ENCODE data around the gene FMO3. TPM values are rescaled to one million over a fixed set of nuclear protein-coding genes. Genes with fewer than 3 reads are reported as not detected.

The FMO3 gene
- total RNA-seq, 2 experiments from 2014 or later = not detected

DNA sequence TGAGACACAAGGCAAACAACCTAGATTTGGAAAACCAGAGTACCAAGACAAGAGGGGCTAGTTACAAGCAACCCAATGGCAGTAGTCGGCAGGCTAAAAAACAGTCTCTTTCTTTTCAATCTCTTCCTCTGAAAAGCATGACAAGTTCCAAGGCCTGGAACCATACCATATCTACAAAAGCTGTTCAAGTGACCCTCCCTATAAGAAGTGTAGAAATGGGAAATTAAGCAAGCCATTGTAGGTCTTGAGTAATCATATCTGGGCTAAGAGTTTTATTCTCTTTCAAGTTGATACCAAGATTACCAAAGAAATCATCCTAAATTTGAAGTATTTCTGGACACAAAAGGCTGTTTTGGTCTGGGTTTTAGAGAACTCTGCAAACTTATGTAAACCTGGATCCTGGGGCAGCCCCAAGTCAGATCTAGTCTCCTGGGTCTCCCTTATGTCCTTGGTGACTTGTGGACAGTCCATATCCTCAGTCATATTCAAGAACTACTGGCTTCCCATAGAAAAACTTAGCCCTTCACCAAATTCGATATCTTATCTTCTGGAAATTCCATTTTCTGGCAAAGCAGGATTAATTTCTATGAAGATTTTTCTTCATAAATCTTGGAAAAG is 24.7 kb downstream of the FMO3 start:
- Histone ChIP-seq H3K4me2 (ENCODE audit: low read length) (no peak overlapping the region), H3K4me1 (ENCODE audit: insufficient read depth, low read length, poor library complexity, severe bottlenecking) (no peaks in the 10 kb centered on the region), H3K36me3 (ENCODE audit: insufficient read depth, low read length) (no peaks in the 10 kb centered on the region), H4K20me1 (ENCODE audit: insufficient read depth, low read length) (no peaks in the 10 kb centered on the region), H3K27ac (ENCODE audit: low read depth, low read length, poor library complexity, severe bottlenecking) (no peak overlapping the region), H2AFZ (ENCODE audit: low read length) (no peak overlapping the region), H3K79me2 (ENCODE audit: insufficient read depth, low read depth, low read length) (no peaks in the 10 kb centered on the region), H3K9me3 (ENCODE audit: low read length) (no peaks in the 10 kb centered on the region), H3K4me3 (ENCODE audit: low read depth, low read length, poor library complexity, severe bottlenecking) (no peak overlapping the region), H3K9me2 (ENCODE audit: insufficient read depth, low read length) (no peaks in the 10 kb centered on the region)
- no peak for TF ChIP-seq EZH2phosphoT487 (IDR thresholded peaks at IDR 0.05; ENCODE audit: borderline replicate concordance, low read depth, low read length)
- TF ChIP-seq, protein P1, sequence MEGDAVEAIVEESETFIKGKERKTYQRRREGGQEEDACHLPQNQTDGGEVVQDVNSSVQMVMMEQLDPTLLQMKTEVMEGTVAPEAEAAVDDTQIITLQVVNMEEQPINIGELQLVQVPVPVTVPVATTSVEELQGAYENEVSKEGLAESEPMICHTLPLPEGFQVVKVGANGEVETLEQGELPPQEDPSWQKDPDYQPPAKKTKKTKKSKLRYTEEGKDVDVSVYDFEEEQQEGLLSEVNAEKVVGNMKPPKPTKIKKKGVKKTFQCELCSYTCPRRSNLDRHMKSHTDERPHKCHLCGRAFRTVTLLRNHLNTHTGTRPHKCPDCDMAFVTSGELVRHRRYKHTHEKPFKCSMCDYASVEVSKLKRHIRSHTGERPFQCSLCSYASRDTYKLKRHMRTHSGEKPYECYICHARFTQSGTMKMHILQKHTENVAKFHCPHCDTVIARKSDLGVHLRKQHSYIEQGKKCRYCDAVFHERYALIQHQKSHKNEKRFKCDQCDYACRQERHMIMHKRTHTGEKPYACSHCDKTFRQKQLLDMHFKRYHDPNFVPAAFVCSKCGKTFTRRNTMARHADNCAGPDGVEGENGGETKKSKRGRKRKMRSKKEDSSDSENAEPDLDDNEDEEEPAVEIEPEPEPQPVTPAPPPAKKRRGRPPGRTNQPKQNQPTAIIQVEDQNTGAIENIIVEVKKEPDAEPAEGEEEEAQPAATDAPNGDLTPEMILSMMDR (conservative IDR thresholded peaks at IDR 0.05; ENCODE audit: low read length) = no peak
- DNase-seq (ENCODE audit: low spot score) = no peak
- BruUV-seq (replicated peaks) = no TSS peak
- intact Hi-C loops (cut with micrococcal nuclease; ENCODE audit: unreplicated experiment) = no loop called here
- ChIA-PET CTCF (ENCODE audit: unreplicated experiment) (no interaction called here), POLR2A (no interaction called here)

DNA sequence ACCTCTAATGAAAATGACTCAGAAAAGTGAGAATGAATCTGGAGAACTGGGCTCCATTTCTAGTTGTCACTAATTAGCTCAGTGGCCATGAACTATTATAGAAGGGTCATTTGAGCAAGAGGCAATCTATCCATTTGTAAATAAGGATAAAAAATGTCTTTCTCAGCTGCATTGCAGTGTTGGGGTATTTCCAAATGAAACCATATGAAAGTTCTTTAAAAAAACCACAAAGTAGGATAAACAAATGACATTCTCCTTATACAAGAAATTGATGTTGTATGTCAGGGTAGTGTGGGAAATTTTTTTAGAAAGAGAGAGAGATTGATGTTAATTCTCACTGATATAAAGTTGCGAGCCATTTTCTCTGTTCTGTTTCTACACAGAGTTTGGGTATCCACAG is 26.0 kb downstream of the FMO3 start:
- Histone ChIP-seq H3K79me2 (ENCODE audit: insufficient read depth, low read depth, low read length) (no peaks in the 10 kb centered on the region), H3K27ac (ENCODE audit: low read depth, low read length, poor library complexity, severe bottlenecking) (no peak overlapping the region), H3K4me1 (ENCODE audit: insufficient read depth, low read length, poor library complexity, severe bottlenecking) (no peaks in the 10 kb centered on the region), H3K9me3 (ENCODE audit: low read length) (no peaks in the 10 kb centered on the region), H3K36me3 (ENCODE audit: insufficient read depth, low read length) (no peaks in the 10 kb centered on the region), H3K4me2 (ENCODE audit: low read length) (no peak overlapping the region), H4K20me1 (ENCODE audit: insufficient read depth, low read length) (no peaks in the 10 kb centered on the region), H3K9me2 (ENCODE audit: insufficient read depth, low read length) (no peaks in the 10 kb centered on the region), H2AFZ (ENCODE audit: low read length) (no peak overlapping the region), H3K4me3 (ENCODE audit: low read depth, low read length, poor library complexity, severe bottlenecking) (no peak overlapping the region)
- BruUV-seq (replicated peaks) = no TSS peak
- intact Hi-C loops (cut with micrococcal nuclease; ENCODE audit: unreplicated experiment) = no loop called here
- no peak for DNase-seq (ENCODE audit: low spot score)
- CTCF ChIA-PET (ENCODE audit: unreplicated experiment) = no interaction called here
- no peak for TF ChIP-seq EZH2phosphoT487 (IDR thresholded peaks at IDR 0.05; ENCODE audit: borderline replicate concordance, low read depth, low read length)
- TF ChIP-seq, protein P1 (conservative IDR thresholded peaks at IDR 0.05; ENCODE audit: low read length) = no peak
- POLR2A ChIA-PET = no interaction called here

DNA sequence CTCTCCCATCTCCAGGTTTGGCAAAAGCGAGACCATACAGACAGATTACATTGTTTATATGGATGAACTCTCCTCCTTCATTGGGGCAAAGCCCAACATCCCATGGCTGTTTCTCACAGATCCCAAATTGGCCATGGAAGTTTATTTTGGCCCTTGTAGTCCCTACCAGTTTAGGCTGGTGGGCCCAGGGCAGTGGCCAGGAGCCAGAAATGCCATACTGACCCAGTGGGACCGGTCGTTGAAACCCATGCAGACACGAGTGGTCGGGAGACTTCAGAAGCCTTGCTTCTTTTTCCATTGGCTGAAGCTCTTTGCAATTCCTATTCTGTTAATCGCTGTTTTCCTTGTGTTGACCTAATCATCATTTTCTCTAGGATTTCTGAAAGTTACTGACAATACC is 26.4 kb downstream of the FMO3 start:
- no peak overlapping the region for H3K4me3 ChIP-seq (ENCODE audit: low read depth, low read length, poor library complexity, severe bottlenecking)
- no peaks in the 10 kb centered on the region for H3K36me3 ChIP-seq (ENCODE audit: insufficient read depth, low read length)
- no peaks in the 10 kb centered on the region for H3K9me3 ChIP-seq (ENCODE audit: low read length)
- no peak for DNase-seq (ENCODE audit: low spot score)
- intact Hi-C loops (cut with micrococcal nuclease; ENCODE audit: unreplicated experiment) = no loop called here
- H3K9me2 ChIP-seq (ENCODE audit: insufficient read depth, low read length) = no peaks in the 10 kb centered on the region
- no peaks in the 10 kb centered on the region for H3K79me2 ChIP-seq (ENCODE audit: insufficient read depth, low read depth, low read length)
- no peak overlapping the region for H2AFZ ChIP-seq (ENCODE audit: low read length)
- POLR2A ChIA-PET = no interaction called here
- no peak overlapping the region for H3K4me2 ChIP-seq (ENCODE audit: low read length)
- no peak overlapping the region for H3K27ac ChIP-seq (ENCODE audit: low read depth, low read length, poor library complexity, severe bottlenecking)
- CTCF ChIA-PET (ENCODE audit: unreplicated experiment) = no interaction called here
- H3K4me1 ChIP-seq (ENCODE audit: insufficient read depth, low read length, poor library complexity, severe bottlenecking) = no peaks in the 10 kb centered on the region
- TF ChIP-seq EZH2phosphoT487 (IDR thresholded peaks at IDR 0.05; ENCODE audit: borderline replicate concordance, low read depth, low read length) = no peak
- TF ChIP-seq, protein P1 (conservative IDR thresholded peaks at IDR 0.05; ENCODE audit: low read length) = no peak
- H4K20me1 ChIP-seq (ENCODE audit: insufficient read depth, low read length) = no peaks in the 10 kb centered on the region
- no TSS peak for BruUV-seq (replicated peaks)
